ENCODE measurements around the gene OR5K2. TPM values are rescaled to one million over a fixed set of nuclear protein-coding genes. Genes with fewer than 3 reads are reported as not detected.
A peak's percentile ranks its signal among the peaks of the same experiment; 100 is the strongest.

Gene OR5K2
- total RNA-seq, 1 donor from 2014 or later: not detected

- H3K4me3 ChIP-seq (ENCODE audit: low read depth, low read length): no peak overlapping the region
- no peak for DNase-seq (ENCODE audit: low read depth)
- TF ChIP-seq CTCF (conservative IDR thresholded peaks at IDR 0.05; ENCODE audit: low read depth, low read length): no peak
Observed at GRCh38 chr3:98504539-98504938, 7.1 kb downstream of the OR5K2 start.

GRCh38 chr3:98508582-98508981 lies 11.1 kb downstream of the OR5K2 start:
- H3K4me3 ChIP-seq (ENCODE audit: low read depth, low read length): no peak overlapping the region
- DNase-seq (ENCODE audit: low read depth): no peak
- no peak for TF ChIP-seq CTCF (conservative IDR thresholded peaks at IDR 0.05; ENCODE audit: low read depth, low read length)

- DNase-seq (ENCODE audit: low read depth): no peak
- no peak overlapping the region for H3K4me3 ChIP-seq (ENCODE audit: low read depth, low read length)
- TF ChIP-seq CTCF (conservative IDR thresholded peaks at IDR 0.05; ENCODE audit: low read depth, low read length): no peak
Observed at GRCh38 chr3:98512576-98512975, 15.1 kb downstream of the OR5K2 start.

- TF ChIP-seq CTCF (conservative IDR thresholded peaks at IDR 0.05; ENCODE audit: low read depth, low read length): no peak
- H3K4me3 ChIP-seq (ENCODE audit: low read depth, low read length): no peak overlapping the region
- peak; percentile 74 for DNase-seq (ENCODE audit: low read depth)
Observed at GRCh38 chr3:98513091-98513511, 15.6 kb downstream of the OR5K2 start.

GRCh38 chr3:98513736-98514135 lies 16.3 kb downstream of the OR5K2 start:
- no peak for TF ChIP-seq CTCF (conservative IDR thresholded peaks at IDR 0.05; ENCODE audit: low read depth, low read length)
- DNase-seq (ENCODE audit: low read depth): no peak

GRCh38 chr3:98514948-98515347 lies 17.5 kb downstream of the OR5K2 start:
- no peak overlapping the region for H3K4me3 ChIP-seq (ENCODE audit: low read depth, low read length)
- TF ChIP-seq CTCF (conservative IDR thresholded peaks at IDR 0.05; ENCODE audit: low read depth, low read length): no peak
- no peak for DNase-seq (ENCODE audit: low read depth)

More at GRCh38 chr3:98513736-98514135, 16.3 kb downstream of the OR5K2 start:
- H3K4me3 ChIP-seq (ENCODE audit: low read depth, low read length): no peak overlapping the region

GRCh38 chr3:98518816-98519215 lies 21.3 kb downstream of the OR5K2 start:
- no peak overlapping the region for H3K4me3 ChIP-seq (ENCODE audit: low read depth, low read length)
- no peak for DNase-seq (ENCODE audit: low read depth)
- no peak for TF ChIP-seq CTCF (conservative IDR thresholded peaks at IDR 0.05; ENCODE audit: low read depth, low read length)

All from epithelial cell of proximal tubule (primary cell).